Measurements from ENCODE around the gene CCND1. TPM values are rescaled to one million over a fixed set of nuclear protein-coding genes. Genes with fewer than 3 reads are reported as not detected.

Gene CCND1
- total RNA-seq, 1 experiment from 2014 or later: 803 TPM

DNA sequence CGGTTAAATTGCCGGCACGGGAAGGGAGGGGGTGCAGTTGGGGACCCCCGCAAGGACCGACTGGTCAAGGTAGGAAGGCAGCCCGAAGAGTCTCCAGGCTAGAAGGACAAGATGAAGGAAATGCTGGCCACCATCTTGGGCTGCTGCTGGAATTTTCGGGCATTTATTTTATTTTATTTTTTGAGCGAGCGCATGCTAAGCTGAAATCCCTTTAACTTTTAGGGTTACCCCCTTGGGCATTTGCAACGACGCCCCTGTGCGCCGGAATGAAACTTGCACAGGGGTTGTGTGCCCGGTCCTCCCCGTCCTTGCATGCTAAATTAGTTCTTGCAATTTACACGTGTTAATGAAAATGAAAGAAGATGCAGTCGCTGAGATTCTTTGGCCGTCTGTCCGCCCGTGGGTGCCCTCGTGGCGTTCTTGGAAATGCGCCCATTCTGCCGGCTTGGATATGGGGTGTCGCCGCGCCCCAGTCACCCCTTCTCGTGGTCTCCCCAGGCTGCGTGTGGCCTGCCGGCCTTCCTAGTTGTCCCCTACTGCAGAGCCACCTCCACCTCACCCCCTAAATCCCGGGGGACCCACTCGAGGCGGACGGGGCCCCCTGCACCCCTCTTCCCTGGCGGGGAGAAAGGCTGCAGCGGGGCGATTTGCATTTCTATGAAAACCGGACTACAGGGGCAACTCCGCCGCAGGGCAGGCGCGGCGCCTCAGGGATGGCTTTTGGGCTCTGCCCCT is 529 bp upstream of the CCND1 start:
- DNase-seq (ENCODE audit: low read depth): no peak

DNA sequence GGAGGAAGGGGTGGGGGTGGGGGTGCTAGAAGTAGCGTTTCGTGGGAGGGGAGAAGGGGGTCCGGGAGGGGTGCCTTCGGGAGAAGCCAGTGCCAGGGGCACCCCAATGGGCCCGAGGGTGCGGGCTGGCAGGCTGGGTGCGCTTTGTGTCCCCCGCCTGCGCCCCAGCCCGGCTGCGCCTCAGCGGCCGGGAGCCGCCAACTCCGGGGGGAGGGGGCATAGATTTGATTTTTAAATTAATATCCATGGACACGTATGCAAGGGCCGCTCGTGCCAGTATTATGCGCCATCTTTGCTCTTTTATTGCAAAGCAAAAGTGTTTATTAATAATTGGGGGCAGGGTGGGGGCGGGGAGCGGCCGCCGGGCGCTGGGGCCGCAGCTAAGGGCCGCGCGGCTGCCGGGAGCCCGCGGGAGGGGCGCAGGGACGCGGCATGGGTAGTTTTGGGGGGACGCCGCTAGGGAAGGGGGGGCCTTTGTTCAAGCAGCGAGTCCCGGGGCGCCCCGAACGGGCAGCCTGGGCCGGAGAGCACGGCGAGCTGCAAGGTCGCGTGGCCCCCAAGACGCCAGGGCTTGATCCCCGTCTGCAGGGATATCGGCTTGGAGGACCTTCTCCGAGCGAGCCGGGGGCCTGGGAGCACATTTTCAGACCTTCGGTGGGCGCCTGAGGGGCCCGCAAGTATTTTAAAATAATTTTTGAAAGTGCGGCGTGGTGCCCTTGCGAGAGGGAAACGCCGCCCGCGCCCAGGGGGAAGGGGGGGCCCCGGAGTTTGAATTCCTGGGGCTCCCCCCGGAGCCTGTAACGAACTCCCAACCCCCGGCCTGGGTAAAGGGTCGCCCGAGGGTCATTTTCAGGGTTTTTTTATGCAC is 959 bp downstream of the CCND1 start:
- no peak for DNase-seq (ENCODE audit: low read depth)

DNA sequence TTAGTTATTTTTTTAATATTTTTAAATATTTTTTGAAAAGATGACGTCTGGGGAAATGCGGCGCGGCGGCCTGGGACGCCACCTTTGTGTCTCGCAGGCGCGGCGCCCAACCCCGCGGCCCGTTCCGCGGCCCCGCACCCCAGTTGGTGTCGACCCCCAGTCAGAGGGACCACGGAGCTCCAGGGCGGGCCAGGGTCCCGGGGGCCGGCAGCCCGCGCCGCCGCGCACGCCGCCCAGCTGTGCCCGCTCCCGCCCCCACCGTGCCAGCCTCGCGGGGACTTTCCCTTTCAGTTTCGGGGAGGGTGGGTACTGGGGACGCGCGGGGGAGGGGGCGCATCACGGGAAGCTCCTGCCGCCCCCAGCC is 1.6 kb downstream of the CCND1 start:
- no peak for DNase-seq (ENCODE audit: low read depth)

DNA sequence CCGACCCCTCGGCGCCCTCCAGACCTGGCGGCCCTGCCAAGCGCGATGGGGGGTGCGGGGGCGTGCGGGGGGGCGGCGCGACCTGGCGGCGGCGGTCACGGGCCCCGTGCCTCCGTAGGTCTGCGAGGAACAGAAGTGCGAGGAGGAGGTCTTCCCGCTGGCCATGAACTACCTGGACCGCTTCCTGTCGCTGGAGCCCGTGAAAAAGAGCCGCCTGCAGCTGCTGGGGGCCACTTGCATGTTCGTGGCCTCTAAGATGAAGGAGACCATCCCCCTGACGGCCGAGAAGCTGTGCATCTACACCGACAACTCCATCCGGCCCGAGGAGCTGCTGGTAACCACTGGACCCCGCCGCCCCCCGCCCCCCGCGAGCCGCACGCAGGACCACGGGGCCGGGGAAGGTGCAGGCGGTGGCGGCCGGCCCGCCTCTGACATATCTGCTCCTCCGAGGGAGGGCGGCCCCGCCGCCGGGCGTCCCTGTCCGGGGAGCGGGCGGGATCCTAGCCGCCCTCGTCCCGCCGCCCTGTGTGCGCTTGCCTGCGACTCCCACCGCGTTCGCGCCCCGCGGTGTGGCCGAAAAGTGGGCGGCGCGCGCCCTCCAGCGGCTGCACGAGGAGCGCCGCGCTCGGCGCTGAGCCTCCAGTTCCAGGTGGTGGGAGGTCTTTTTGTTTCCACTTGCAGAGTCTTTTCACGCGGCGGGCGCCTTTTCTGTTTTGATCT is 2.1 kb downstream of the CCND1 start:
- peak; percentile 75 for DNase-seq (ENCODE audit: low read depth)

DNA sequence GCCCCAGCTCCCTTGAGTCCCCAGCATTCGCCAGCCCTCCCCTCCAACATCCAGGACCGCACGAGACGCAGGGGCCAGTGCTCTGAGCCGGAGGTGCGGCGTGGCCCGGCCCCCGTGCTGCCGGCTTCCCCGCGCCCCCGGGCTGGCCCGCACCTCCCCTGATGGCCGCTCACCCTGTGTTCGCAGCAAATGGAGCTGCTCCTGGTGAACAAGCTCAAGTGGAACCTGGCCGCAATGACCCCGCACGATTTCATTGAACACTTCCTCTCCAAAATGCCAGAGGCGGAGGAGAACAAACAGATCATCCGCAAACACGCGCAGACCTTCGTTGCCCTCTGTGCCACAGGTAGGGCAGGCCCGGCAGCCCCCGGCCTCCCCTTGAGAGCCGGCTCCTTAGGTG is 2.7 kb downstream of the CCND1 start:
- no peak for DNase-seq (ENCODE audit: low read depth)

DNA sequence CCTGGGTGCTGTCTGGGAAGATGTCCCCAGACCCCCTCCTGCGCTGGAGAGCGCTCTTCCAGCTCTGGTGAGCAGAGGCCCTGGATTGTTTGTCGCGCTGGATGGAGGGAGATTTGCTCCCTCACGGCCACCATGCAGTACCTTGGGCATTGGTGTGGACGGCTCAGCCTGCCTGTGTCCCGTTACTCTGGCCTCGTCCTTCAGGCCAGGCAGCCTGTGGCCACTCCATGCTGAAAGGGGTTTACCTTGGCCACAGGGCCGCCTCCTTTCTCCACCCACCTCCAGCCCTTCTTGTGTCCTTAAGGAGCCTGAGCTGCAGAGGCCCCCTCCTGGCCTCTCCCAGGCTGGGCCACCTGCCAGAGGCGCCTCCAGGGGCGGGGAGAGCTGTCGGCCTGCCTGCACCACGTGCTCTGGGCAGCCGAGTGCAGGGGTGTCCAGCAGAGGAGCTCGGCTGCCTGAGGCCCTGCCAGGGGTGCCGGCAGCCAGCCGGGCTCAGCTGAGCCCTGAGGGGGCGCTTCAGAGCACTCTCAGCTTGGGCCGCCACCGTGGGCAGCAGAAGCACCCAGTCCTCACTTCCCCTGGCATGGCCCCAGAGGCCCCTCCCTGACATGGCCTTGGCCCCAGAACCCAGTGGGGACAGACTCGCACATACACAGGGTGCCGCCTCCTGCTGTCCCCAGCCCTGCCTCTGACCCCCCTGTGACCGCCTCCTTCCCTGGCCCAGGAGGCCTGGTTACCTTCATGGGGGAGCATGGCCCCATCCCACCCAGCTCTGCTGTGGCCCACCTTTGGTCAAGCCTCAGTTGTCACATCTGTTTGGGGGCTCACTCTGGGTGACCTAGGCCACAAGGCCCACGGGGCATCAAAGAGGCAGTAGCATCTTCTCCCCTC is 3.4 kb downstream of the CCND1 start:
- DNase-seq (ENCODE audit: low read depth): peak; percentile 83

DNA sequence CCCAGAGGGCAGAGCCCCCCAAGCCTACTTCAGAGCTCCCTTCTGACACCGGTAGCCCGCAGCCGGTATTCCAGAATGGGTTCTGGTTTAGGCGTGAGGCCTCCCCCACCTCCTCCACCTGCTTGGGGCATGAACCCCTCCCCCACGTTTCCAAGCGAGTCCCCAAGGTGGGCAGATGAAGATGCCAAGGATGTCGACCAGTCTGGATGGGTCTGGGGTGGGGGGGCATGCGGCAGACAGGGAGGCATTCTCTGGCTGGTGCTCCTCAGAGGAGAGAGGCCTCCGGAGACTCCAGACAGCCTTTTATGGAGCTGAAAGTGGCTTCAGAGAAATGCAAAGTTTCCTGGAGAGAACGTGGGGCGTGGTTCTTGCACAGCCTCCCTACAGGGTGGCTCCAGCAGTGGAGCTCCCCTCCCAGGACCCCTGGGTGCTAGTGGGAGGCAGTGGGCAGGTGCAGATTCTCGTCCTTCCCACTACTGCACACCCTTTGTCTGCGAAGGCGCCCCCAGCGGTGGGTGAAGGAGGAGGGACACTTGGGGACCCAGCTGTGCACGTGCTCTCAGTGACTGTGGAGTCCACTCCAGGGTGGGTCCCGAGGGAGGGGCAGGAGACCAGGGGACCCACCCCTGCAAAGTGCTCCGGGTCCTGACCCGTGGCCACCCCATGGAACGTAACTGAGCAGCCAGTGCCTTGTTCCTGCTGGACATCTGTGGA is 4.2 kb downstream of the CCND1 start:
- no peak for DNase-seq (ENCODE audit: low read depth)

DNA sequence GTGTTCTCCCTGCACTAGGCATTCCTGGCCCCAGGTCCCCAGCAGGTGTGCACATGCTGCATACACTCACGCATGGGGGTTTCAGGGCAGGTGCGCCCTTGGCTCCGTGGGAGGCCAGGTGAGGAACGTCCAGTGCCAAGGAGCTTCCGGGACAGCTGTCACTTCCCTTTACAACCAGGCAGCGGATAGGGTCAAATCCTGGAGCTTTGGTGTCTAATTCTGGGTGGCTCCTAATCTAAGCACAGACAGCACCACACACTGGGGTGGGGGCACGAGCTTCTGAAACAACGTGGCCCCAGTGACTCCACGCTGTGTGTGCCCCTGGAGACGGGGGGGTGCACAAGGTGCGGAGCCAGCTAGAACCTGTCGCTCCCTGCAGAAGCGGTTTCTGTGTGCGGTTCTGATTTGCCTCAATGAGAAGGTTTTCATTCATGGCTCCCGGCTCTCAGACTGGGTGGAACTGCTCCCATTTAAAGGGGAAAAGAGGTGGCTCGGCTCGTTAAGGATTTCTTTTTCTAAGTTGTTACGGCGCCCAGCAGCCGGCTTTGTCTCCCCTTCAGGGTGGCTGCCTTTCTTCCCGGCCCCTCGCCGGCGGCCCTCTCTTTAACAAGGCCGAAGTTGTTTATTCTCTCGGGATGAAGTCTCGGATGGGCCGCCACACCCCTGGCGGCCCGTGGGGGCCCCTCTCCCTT is 5.0 kb downstream of the CCND1 start:
- peak; percentile 27 for DNase-seq (ENCODE audit: low read depth)

DNA sequence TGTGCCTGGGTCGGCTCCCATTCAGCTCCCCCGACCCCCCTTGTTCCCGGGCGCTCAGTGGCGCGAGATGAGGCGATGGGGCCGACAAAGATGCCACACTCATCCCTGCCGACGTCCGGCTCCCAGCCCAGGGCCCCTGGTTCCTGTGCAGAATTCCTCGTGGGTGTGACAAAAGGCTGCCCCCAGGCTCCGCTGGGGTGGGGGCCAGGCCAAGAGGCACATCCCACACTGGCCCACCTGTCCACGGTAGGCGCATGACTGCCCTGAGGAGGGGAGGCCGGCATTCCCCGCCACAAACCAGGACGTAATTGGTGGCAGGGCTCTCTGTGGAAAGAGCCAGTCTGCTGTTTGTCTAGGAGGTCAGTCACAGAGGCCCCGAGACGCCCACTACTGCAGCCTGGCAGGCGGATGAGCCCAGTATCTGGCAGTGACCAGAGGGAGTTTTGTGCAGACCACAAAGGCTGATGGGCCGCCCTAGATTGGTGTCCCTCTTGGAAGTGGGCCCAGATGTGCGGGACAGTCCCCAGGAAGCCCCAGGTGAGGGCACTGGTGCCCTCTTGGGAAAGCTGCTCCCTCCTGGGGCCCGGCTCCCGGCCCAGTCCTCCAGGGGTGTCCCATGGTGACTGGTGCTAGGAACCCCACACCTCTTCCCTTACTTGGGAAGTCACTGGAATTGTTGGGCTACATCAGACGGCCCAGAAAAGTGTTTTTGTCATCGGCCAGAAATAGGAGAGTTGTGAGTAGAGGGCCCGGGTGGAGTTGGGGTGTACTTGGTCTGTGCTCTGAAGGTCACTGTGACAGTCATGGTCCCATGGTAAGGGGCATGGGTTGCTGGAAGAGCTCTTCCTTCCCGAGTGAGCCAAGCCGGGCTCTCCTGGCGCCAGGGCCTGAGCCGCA is 5.8 kb downstream of the CCND1 start:
- peak; percentile 48 for DNase-seq (ENCODE audit: low read depth)

DNA sequence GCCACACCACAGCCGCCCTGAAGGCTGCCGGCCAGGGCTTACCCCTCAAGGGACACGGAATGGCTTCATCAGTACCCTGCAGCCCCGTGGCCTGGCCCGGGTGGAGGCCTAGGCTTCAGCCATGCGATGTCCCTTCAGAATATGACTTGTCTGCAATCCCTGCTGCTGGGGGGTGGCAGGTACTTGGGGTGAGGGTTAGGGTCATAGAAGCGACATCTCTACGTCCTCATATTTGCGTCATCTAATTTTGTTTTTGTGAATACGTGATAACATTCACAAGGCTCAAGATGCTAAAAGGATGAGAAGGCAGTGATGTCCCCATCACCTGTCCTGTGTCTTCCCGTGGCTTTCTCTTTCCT is 6.4 kb downstream of the CCND1 start:
- peak; percentile 43 for DNase-seq (ENCODE audit: low read depth)

DNA sequence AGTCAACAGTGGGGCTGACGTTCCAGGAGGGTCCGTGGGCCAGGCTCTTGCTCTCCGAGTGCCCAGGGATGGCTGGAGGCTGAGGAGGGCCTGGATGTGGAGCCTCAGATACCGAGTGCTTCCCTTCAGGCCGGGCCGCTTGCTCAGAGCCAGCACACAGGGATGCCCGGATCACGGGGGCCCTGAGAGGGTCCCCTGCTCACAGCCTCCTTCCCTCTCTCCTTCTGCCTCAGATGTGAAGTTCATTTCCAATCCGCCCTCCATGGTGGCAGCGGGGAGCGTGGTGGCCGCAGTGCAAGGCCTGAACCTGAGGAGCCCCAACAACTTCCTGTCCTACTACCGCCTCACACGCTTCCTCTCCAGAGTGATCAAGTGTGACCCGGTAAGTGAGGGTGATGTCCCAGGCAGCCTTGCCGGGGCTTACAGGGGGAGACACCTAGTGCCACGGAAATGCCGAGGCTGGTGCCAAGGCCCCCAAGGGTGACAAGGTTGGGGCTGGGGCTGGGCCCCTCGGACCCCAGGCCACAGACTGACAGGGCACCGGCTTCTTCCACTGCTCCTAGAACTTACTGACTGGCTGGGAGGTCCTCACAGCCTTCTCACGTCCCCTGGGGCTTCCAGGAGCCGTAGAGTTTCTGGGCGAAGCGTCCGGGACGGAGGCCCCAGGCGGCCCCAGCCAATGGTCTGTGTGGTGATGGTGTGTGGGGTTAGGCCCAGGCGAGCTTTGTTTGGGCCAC is 7.0 kb downstream of the CCND1 start:
- DNase-seq (ENCODE audit: low read depth): peak; percentile 36

DNA sequence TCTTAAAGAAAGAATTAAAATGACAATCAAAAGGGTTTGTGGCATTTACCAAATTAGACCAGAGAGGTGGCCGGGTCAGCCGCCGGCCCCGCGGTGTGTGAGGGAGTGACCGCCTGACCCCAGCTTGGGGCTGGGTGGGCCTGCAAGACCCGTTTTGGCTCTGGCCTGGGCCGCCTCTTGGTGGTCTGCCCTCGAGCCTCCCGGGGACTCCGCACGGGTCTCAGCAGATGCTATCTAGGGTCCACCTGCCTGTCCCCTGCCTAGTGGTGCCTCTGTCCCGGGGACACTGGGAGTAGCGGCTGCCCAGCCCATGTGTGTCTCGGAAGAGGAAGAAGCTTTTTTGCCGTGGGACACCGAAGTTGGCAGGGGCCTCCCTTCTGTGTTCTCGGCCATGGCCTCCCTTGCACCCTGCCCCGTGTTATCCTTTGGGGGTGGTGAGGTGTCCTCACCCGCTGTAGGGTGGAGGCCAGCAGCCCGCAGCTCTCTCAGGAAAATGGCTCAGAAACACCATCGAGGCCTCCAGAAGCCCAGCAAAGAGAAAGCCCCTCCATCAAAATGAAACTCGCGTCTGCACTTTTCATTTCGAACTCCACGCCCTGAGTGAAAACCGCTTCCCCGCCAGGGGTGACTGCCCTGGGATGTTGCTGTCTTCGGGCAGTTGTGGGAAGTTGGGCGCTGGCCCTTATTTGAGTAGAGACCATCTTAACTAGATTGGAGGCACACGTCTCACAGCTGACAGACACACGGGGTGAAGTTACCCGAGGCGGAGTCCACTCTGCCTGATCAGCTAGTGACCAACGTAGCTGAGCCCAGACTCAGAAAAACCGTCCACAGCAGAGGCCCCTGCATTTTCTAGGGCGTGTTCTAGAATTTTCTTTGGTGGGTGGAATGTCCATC is 8.0 kb downstream of the CCND1 start:
- DNase-seq (ENCODE audit: low read depth): no peak

DNA sequence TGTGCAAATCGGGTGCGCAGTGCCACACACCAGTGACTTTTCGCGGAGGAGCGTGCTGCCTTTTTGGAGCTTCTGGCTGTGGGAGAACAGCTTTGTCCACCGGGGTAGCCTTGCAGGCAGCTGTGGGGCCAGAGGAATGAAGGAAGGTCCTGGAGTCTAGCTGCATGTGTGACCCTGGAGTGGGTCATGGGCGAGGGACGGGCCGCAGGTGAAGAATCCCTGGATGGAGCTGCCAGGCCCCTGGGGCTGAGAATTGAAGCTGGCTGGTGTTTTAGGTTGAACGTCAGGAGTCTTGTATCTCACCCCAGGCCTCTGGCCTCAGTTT is 8.6 kb downstream of the CCND1 start:
- no peak for DNase-seq (ENCODE audit: low read depth)

DNA sequence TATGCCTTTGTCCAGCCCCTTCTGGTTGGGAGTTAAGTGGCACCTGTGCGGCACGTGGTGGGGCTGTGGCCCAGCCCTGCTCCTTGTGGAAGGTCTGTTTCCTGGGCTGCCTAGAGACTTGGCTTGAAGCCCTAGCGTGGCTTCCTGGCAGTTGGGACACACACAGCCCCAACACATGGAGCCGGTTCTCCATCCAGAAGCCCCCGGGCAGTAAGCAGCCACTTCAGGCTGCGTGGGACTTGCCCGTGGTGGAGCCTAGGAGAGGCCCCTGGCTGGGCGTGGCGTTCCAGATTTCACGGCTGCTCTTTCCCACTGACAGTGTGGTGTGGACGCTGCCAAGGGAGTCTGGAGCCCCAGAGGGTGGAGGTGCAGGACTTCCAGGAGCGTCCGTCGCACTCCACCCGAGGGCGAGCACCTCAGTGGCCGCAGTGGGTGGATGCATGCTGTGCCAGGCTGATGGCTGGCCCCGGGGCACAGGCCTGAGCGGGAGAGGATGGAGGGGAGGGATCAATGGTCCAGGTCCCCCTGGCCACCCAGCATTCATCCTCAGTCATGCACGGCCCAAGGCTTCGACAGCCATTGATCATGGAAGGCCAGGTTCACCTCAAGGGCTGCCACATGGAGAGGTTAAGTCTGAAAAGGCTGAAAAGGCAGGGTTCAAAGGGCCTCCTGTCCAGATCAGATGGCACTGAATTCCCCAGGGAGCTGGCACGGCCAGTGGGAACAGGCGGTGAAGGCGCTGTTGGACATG is 9.3 kb downstream of the CCND1 start:
- peak; percentile 30 for DNase-seq (ENCODE audit: low read depth)

DNA sequence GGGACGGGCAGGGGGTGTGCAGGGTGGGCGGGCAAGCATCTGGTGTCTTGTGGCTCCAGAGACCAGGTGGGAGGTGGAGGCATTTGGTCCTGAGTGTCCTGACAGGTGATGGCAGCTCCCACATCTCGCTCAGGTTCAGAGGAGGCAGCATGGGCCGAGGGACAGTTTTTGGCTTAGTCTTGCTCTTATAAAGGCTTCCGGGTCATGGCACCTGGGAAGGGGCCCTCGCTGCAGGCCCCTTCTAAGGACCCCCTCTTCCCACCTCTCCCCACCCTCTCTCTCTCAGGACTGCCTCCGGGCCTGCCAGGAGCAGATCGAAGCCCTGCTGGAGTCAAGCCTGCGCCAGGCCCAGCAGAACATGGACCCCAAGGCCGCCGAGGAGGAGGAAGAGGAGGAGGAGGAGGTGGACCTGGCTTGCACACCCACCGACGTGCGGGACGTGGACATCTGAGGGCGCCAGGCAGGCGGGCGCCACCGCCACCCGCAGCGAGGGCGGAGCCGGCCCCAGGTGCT is 9.9 kb downstream of the CCND1 start:
- no peak for DNase-seq (ENCODE audit: low read depth)

Measured in HT1080 (cell line).